HG02943 (cell line): ENCODE measurements around the gene BLTP3A.
"Not testable (repeated sequence)": the region's sequence is repeated elsewhere in the genome, so short reads cannot be mapped to it uniquely, and the experiment has no call there.

Source experiments
- ATAC-seq: cut with Tn5 transposase; IDR thresholded peaks from one replicate; pipeline ENCODE4 v1.9.1; 2021; ENCODE audit warnings: mild to moderate bottlenecking, low read depth, moderate library complexity; ENCODE audit not compliant: unreplicated experiment

Gene BLTP3A

GRCh38 chr6:34788111-34788510 lies 3.8 kb upstream of the BLTP3A start:
- no peak for ATAC-seq

GRCh38 chr6:34791164-34791700 lies 651 bp upstream of the BLTP3A start:
- no peak for ATAC-seq

GRCh38 chr6:34792605-34793500 lies 970 bp downstream of the BLTP3A start:
- ATAC-seq = peak; percentile 7

- no peak for ATAC-seq
Observed at GRCh38 chr6:34793877-34794276, 2.0 kb downstream of the BLTP3A start.

GRCh38 chr6:34795836-34796425 lies 4.0 kb downstream of the BLTP3A start:
- no peak for ATAC-seq

GRCh38 chr6:34798057-34798456 lies 6.2 kb downstream of the BLTP3A start:
- no peak for ATAC-seq

- no peak for ATAC-seq
Observed at GRCh38 chr6:34799547-34799946, 7.7 kb downstream of the BLTP3A start.

GRCh38 chr6:34804543-34804942 lies 12.7 kb downstream of the BLTP3A start:
- ATAC-seq = no peak

GRCh38 chr6:34805074-34805473 lies 13.2 kb downstream of the BLTP3A start:
- not testable (repeated sequence) for ATAC-seq

GRCh38 chr6:34806738-34807453 lies 15.0 kb downstream of the BLTP3A start:
- ATAC-seq = no peak

GRCh38 chr6:34808473-34808872 lies 16.6 kb downstream of the BLTP3A start:
- not testable (repeated sequence) for ATAC-seq

GRCh38 chr6:34809419-34809818 lies 17.5 kb downstream of the BLTP3A start:
- not testable (repeated sequence) for ATAC-seq

- ATAC-seq = no peak
Observed at GRCh38 chr6:34810017-34810882, 18.4 kb downstream of the BLTP3A start.

GRCh38 chr6:34810936-34811632 lies 19.2 kb downstream of the BLTP3A start:
- peak; percentile 70 for ATAC-seq

- ATAC-seq = no peak
Observed at GRCh38 chr6:34813028-34813713, 21.3 kb downstream of the BLTP3A start.

GRCh38 chr6:34816635-34817301 lies 24.9 kb downstream of the BLTP3A start:
- no peak for ATAC-seq

GRCh38 chr6:34817446-34817845 lies 25.6 kb downstream of the BLTP3A start:
- no peak for ATAC-seq

- not testable (repeated sequence) for ATAC-seq
Observed at GRCh38 chr6:34818872-34819570, 27.1 kb downstream of the BLTP3A start.
